Liver (tissue), 9 donors: ENCODE results near the gene FAM204A. TPM values are rescaled to one million over a fixed set of nuclear protein-coding genes. Genes with fewer than 3 reads are reported as not detected.

Experiments
- DNase-seq: peaks from one replicate; pipeline ENCODE4 v3.0.0-alpha.2; 2017; ENCODE audit warnings: low spot score
- H3K27ac ChIP-seq, 2 donors: one replicate each; pipeline ENCODE4 v1.7.0; 2013; ENCODE audit warnings: inconsistent platforms in 2 of 2, low read length in 2 of 2, control low read depth in 1 of 2, low read depth in 1 of 2, mild to moderate bottlenecking in 1 of 2
- H3K27me3 ChIP-seq, 4 donors: one replicate each; pipeline versions ENCODE4 v1.6.1 to v1.7.0; 2013; ENCODE audit warnings: low read length in 3 of 4, inconsistent platforms in 1 of 4, mild to moderate bottlenecking in 1 of 4, moderate library complexity in 1 of 4; ENCODE audit not compliant: control insufficient read depth in 4 of 4, insufficient read depth in 4 of 4
- H3K36me3 ChIP-seq, 4 donors: one replicate each; pipeline versions ENCODE4 v1.6.1 to v1.7.0; 2013; ENCODE audit warnings: low read length in 3 of 4, mild to moderate bottlenecking in 3 of 4, low read depth in 1 of 4, moderate library complexity in 1 of 4; ENCODE audit not compliant: control insufficient read depth in 4 of 4, insufficient read depth in 3 of 4
- H3K4me1 ChIP-seq, 4 donors: one replicate each; pipeline versions ENCODE4 v1.6.1 to v1.7.0; 2013; ENCODE audit warnings: low read length in 3 of 4, mild to moderate bottlenecking in 3 of 4, moderate library complexity in 1 of 4; ENCODE audit not compliant: control insufficient read depth in 4 of 4, insufficient read depth in 4 of 4
- H3K4me3 ChIP-seq, 3 donors: one replicate each; pipeline versions ENCODE4 v1.6.1 to v1.7.0; 2013; ENCODE audit warnings: low read length in 3 of 3, control low read depth in 1 of 3, low read depth in 1 of 3, mild to moderate bottlenecking in 1 of 3
- H3K9ac ChIP-seq, 2 donors: one replicate each; pipeline ENCODE4 v1.7.0; 2013; ENCODE audit warnings: low read length in 2 of 2, mild to moderate bottlenecking in 2 of 2, moderate library complexity in 2 of 2, control low read depth in 1 of 2, low read depth in 1 of 2
- H3K9me3 ChIP-seq, 4 donors: one replicate each; pipeline versions ENCODE4 v1.6.1 to v1.7.0; 2013; ENCODE audit warnings: low read length in 3 of 4; ENCODE audit not compliant: control insufficient read depth in 4 of 4
- EGR1 ChIP-seq, 2 donors: IDR thresholded peaks; 2 replicates each; pipeline ENCODE4 v1.6.1; 2016 to 2018; ENCODE audit warnings: antibody characterized with exemption in 2 of 2, low read depth in 2 of 2
- FOXA1 ChIP-seq: IDR thresholded peaks from 2 replicates; pipeline ENCODE4 v1.6.1; 2016; ENCODE audit warnings: antibody characterized with exemption
- FOXA2 ChIP-seq: IDR thresholded peaks from 2 replicates; pipeline ENCODE4 v1.6.1; 2016; ENCODE audit warnings: antibody characterized with exemption
- HNF4A ChIP-seq, 2 donors: conservative IDR thresholded peaks; 2 replicates each; pipeline ENCODE4 v1.6.1; 2016; ENCODE audit warnings: antibody characterized with exemption in 2 of 2, mild to moderate bottlenecking in 2 of 2
- HNF4G ChIP-seq: IDR thresholded peaks from 2 replicates; pipeline ENCODE4 v1.6.1; 2016; ENCODE audit warnings: antibody characterized with exemption
- JUND ChIP-seq, 2 donors: IDR thresholded peaks; 2 replicates each; pipeline ENCODE4 v1.6.1; 2016; ENCODE audit warnings: antibody characterized with exemption in 2 of 2
- MAX ChIP-seq: IDR thresholded peaks from 2 replicates; pipeline ENCODE4 v1.6.1; 2016; ENCODE audit warnings: antibody characterized with exemption
- NR2F2 ChIP-seq: IDR thresholded peaks from 2 replicates; pipeline ENCODE4 v1.6.1; 2016; ENCODE audit warnings: antibody characterized with exemption
- RAD21 ChIP-seq, 2 donors: IDR thresholded peaks; 2 replicates each; pipeline ENCODE4 v1.6.1; 2016; ENCODE audit warnings: antibody characterized with exemption in 2 of 2, mild to moderate bottlenecking in 2 of 2
- RXRA ChIP-seq, 2 donors: IDR thresholded peaks; 2 replicates each; pipeline ENCODE4 v1.6.1; 2017 to 2018; ENCODE audit warnings: antibody characterized with exemption in 2 of 2, mild to moderate bottlenecking in 1 of 2
- SP1 ChIP-seq: IDR thresholded peaks from 2 replicates; pipeline ENCODE4 v1.6.1; 2018; ENCODE audit warnings: antibody characterized with exemption, mild to moderate bottlenecking
- TAF1 ChIP-seq: conservative IDR thresholded peaks from 2 replicates; pipeline ENCODE4 v1.6.1; 2016; ENCODE audit warnings: antibody characterized with exemption, mild to moderate bottlenecking
- YY1 ChIP-seq: IDR thresholded peaks from 2 replicates; pipeline ENCODE4 v1.6.1; 2016; ENCODE audit warnings: antibody characterized with exemption, mild to moderate bottlenecking
- WGBS: extraction: QIAGEN DNeasy Blood & Tissue Kit; methylation state at CpG from one replicate; pipeline ENCODE4 v1.1.7; 2013; 5-methylcytosine and 5-hydroxymethylcytosine counted together
- polyA plus RNA-seq, 2 donors: library from polyadenylated mRNA; stranded (reverse) in 1 of 2; unstranded in 1 of 2; fragments of 200-250 nt in 1 of 2; fragments of >200 nt in 1 of 2; fragmentation: Nextera tagmentation in 1 of 2; extraction: Ambion mirVana in 1 of 2; gene quantifications; one replicate each; pipeline versions ENCODE4 v1.2.1 to v1.2.3, GENCODE V29; 2013 to 2015
- total RNA-seq, 2 donors: library from RNA; depleted of rRNA; stranded (reverse); fragments of >200 nt; gene quantifications; one replicate each; pipeline ENCODE4 v1.2.3, GENCODE V29; 2014
- TF ChIP-seq, protein P1 (sequence below): IDR thresholded peaks from 2 replicates; pipeline ENCODE4 v1.6.1; 2016; ENCODE audit warnings: antibody characterized with exemption
- TF ChIP-seq, protein P2 (sequence below): fragments of 150-350 bp; IDR thresholded peaks from 2 replicates; pipeline ENCODE4 v1.5.1; 2017; ENCODE audit warnings: improper control_type of control experiment, low read depth, low read length; ENCODE audit not compliant: missing input control
- TF ChIP-seq, protein P3 (sequence below): IDR thresholded peaks from 2 replicates; pipeline ENCODE4 v1.6.1; 2016; ENCODE audit warnings: antibody characterized with exemption
- TF ChIP-seq, protein P4 (sequence below): IDR thresholded peaks from 2 replicates; pipeline ENCODE4 v1.6.1; 2016; ENCODE audit warnings: antibody characterized with exemption, mild to moderate bottlenecking
- donor health status: healthy.
- donor health status: healthy.
- donor health status: healthy.
- donor health status: healthy.
- donor health status: healthy.

FAM204A gene
- total and polyA plus RNA-seq, 4 donors: 17.4 to 22.8 (median 21.3) TPM

DNA sequence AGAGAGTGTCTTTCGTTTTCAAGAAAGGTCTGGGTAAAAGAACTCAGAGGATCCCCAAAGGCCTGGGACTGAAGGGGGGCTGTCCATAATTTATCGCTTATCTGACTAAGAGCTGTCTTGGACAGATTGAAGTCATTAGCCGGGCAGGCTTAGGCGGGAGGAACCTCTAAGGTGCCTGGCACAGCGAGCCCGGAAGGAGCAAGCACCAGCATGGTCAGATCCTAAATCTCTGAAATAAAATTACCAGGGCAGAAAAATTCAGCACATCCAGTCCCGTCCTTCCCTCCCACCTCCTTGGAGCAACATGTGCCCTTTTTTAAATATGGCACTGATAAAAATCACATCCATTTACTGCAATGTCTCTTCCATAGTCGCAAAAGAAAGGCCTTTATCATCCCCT, 86.8 kb downstream of the FAM204A start:
- Histone ChIP-seq H3K4me1 (no peaks in the 10 kb centered on the region), H3K4me3 (no peak overlapping the region), H3K9ac (no peak overlapping the region), H3K27ac (no peak overlapping the region), H3K27me3 (peaks cover 0 to 11% (median 1%) of the 10 kb centered on the region in 4 donors), H3K9me3 (no peaks in the 10 kb centered on the region), H3K36me3 (no peaks in the 10 kb centered on the region)
- 86% methylated on average over 8 of the region's 8 CpGs for WGBS
- DNase-seq: no peak
- no peak for TF ChIP-seq RAD21 (IDR thresholded peaks at IDR 0.05)
- TF ChIP-seq, protein P1, sequence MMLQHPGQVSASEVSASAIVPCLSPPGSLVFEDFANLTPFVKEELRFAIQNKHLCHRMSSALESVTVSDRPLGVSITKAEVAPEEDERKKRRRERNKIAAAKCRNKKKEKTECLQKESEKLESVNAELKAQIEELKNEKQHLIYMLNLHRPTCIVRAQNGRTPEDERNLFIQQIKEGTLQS: no peak
- no peak for TF ChIP-seq FOXA2
- no peak for TF ChIP-seq TAF1
- TF ChIP-seq NR2F2: no peak
- TF ChIP-seq JUND (IDR thresholded peaks at IDR 0.05): no peak
- TF ChIP-seq HNF4A (conservative IDR thresholded peaks at IDR 0.05): no peak
- TF ChIP-seq, protein P2, sequence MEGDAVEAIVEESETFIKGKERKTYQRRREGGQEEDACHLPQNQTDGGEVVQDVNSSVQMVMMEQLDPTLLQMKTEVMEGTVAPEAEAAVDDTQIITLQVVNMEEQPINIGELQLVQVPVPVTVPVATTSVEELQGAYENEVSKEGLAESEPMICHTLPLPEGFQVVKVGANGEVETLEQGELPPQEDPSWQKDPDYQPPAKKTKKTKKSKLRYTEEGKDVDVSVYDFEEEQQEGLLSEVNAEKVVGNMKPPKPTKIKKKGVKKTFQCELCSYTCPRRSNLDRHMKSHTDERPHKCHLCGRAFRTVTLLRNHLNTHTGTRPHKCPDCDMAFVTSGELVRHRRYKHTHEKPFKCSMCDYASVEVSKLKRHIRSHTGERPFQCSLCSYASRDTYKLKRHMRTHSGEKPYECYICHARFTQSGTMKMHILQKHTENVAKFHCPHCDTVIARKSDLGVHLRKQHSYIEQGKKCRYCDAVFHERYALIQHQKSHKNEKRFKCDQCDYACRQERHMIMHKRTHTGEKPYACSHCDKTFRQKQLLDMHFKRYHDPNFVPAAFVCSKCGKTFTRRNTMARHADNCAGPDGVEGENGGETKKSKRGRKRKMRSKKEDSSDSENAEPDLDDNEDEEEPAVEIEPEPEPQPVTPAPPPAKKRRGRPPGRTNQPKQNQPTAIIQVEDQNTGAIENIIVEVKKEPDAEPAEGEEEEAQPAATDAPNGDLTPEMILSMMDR: no peak
- no peak for TF ChIP-seq HNF4G
- no peak for TF ChIP-seq MAX
- no peak for TF ChIP-seq EGR1 (IDR thresholded peaks at IDR 0.05; ENCODE audit: low read depth in 2 of 2)

GRCh38 chr10:118254654-118255053, 87.5 kb downstream of the FAM204A start:
- Histone ChIP-seq H3K27me3 (peaks cover 0 to 11% (median 0%) of the 10 kb centered on the region in 4 donors), H3K9ac (no peak overlapping the region), H3K4me3 (no peak overlapping the region), H3K27ac (no peak overlapping the region), H3K36me3 (no peaks in the 10 kb centered on the region), H3K4me1 (no peaks in the 10 kb centered on the region), H3K9me3 (no peaks in the 10 kb centered on the region)
- DNase-seq: no peak
- WGBS: 65% methylated on average over 4 of the region's 4 CpGs
- TF ChIP-seq, protein P1: no peak
- no peak for TF ChIP-seq MAX
- TF ChIP-seq HNF4A (conservative IDR thresholded peaks at IDR 0.05): no peak
- TF ChIP-seq SP1: no peak
- no peak for TF ChIP-seq RAD21 (IDR thresholded peaks at IDR 0.05)
- no peak for TF ChIP-seq EGR1 (IDR thresholded peaks at IDR 0.05; ENCODE audit: low read depth in 2 of 2)
- no peak for TF ChIP-seq FOXA1
- no peak for TF ChIP-seq TAF1
- no peak for TF ChIP-seq HNF4G
- TF ChIP-seq, protein P3, sequence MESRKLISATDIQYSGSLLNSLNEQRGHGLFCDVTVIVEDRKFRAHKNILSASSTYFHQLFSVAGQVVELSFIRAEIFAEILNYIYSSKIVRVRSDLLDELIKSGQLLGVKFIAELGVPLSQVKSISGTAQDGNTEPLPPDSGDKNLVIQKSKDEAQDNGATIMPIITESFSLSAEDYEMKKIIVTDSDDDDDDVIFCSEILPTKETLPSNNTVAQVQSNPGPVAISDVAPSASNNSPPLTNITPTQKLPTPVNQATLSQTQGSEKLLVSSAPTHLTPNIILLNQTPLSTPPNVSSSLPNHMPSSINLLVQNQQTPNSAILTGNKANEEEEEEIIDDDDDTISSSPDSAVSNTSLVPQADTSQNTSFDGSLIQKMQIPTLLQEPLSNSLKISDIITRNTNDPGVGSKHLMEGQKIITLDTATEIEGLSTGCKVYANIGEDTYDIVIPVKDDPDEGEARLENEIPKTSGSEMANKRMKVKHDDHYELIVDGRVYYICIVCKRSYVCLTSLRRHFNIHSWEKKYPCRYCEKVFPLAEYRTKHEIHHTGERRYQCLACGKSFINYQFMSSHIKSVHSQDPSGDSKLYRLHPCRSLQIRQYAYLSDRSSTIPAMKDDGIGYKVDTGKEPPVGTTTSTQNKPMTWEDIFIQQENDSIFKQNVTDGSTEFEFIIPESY: no peak
- TF ChIP-seq NR2F2: no peak
- TF ChIP-seq, protein P4, sequence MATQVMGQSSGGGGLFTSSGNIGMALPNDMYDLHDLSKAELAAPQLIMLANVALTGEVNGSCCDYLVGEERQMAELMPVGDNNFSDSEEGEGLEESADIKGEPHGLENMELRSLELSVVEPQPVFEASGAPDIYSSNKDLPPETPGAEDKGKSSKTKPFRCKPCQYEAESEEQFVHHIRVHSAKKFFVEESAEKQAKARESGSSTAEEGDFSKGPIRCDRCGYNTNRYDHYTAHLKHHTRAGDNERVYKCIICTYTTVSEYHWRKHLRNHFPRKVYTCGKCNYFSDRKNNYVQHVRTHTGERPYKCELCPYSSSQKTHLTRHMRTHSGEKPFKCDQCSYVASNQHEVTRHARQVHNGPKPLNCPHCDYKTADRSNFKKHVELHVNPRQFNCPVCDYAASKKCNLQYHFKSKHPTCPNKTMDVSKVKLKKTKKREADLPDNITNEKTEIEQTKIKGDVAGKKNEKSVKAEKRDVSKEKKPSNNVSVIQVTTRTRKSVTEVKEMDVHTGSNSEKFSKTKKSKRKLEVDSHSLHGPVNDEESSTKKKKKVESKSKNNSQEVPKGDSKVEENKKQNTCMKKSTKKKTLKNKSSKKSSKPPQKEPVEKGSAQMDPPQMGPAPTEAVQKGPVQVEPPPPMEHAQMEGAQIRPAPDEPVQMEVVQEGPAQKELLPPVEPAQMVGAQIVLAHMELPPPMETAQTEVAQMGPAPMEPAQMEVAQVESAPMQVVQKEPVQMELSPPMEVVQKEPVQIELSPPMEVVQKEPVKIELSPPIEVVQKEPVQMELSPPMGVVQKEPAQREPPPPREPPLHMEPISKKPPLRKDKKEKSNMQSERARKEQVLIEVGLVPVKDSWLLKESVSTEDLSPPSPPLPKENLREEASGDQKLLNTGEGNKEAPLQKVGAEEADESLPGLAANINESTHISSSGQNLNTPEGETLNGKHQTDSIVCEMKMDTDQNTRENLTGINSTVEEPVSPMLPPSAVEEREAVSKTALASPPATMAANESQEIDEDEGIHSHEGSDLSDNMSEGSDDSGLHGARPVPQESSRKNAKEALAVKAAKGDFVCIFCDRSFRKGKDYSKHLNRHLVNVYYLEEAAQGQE: no peak
- TF ChIP-seq YY1: no peak
- TF ChIP-seq JUND (IDR thresholded peaks at IDR 0.05): no peak
- no peak for TF ChIP-seq RXRA (IDR thresholded peaks at IDR 0.05)
